SKM-1 (cell line): ENCODE results near the gene CDKL2.

Experiments used
- DNase-seq: peaks from one replicate; lab custom pipeline; 2025; ENCODE audit not compliant: unreplicated experiment; lab: John Stamatoyannopoulos, UW

The CDKL2 gene

GRCh38 chr4:75643651-75644050, 13.3 kb upstream of the CDKL2 start:
- no peak for DNase-seq

- DNase-seq: no peak
Measured at GRCh38 chr4:75639124-75639695, 8.9 kb upstream of the CDKL2 start.

DNA sequence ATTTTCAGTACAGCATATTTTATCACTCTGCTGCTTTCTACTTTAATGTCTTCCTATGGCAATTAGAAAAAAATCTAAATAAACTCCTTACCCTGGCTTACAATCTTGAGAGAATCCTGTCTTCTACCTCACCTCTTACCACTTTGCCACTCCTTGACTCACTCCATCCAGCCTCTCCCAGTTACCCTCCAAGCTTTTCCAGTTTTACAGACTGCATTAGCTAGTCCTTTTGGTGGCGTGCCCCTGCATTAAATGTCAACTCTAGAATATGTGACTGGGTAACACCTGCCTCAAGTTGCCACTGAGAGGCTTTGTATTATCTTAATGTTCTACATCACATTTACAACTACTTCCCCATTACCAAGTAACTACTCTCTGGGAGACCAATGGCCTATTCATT, 7.5 kb upstream of the CDKL2 start:
- DNase-seq: no peak

DNA sequence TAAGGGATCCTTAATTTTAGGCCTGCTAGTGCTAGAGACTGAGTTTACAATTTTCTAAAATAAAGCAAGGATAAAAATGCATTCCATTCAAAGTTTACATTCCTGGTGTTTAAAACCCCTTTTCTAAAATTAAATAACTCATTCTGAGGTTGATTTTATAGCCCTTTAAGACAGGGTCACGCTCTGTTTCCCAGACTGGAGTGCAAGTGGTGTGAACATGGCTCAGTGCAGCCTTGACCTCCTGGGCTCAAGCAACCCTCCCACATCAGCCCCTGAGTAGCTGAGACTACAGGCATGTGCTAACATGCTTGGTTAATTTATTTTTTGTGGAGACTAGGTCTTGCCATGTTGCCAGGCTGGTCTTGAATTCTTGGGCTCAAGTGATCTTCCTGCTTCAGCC, 6.8 kb upstream of the CDKL2 start:
- no peak for DNase-seq

GRCh38 chr4:75634951-75635350, 4.6 kb upstream of the CDKL2 start:
- DNase-seq: no peak

DNA sequence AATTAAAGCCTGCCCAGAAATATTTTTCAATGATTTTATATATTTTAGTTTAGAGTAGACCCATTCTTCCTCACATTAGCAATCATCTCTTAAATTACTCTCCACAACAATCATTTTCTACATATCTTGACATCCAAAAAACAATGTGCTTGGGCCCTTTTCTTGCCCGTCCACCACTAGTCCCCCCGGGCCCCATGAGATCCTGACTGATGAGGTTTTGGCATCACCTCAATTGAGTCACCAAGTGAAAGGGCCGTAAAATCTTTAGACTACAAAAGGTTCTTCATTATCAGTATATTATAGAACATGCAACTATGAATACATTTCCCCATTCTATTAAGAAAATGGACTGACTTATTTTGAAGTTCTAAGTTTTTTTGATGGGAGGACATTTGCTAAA, 4.0 kb upstream of the CDKL2 start:
- DNase-seq: no peak

DNA sequence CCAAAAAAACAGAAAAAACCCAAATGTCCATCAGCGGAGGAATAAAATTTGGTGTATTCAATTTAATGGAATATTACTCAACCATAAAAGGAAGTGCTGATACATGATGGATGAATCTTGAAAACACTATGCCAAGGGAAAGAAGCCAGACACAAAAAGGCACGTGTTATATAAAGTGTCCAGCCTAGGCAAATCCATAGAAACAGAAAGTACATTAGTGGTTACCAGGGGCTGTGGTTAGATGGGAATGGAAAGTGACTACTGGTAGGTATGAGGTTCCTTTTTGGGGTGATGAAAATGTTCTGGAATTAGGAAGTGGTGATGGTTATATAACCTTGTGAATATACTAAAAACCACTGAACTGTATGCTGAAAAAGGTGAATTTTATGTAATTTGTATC, 3.5 kb upstream of the CDKL2 start:
- no peak for DNase-seq

GRCh38 chr4:75630937-75631329, 605 bp upstream of the CDKL2 start:
- no peak for DNase-seq

GRCh38 chr4:75629239-75629638, 1.1 kb downstream of the CDKL2 start:
- no peak for DNase-seq

DNA sequence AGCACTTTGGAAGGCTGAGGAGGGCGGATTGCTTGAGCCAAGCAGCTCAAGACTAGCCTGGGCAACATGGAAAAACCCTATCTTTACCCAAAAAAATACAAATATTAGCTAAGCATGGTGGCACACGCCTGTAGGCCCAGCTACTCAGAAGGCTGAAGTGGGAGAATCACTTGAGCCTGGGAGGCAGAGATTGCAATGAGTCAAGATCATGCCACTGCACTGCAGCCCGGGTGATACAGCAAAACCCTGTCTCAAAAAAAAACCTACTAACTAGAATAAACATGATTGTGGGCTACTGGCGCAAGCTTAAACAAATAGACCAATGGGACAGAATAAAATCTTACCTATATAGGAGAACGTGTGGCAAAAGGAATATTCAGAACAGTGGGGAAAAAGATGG, 7.3 kb downstream of the CDKL2 start:
- no peak for DNase-seq

- DNase-seq: no peak
Measured at GRCh38 chr4:75621715-75622114, 8.6 kb downstream of the CDKL2 start.

DNA sequence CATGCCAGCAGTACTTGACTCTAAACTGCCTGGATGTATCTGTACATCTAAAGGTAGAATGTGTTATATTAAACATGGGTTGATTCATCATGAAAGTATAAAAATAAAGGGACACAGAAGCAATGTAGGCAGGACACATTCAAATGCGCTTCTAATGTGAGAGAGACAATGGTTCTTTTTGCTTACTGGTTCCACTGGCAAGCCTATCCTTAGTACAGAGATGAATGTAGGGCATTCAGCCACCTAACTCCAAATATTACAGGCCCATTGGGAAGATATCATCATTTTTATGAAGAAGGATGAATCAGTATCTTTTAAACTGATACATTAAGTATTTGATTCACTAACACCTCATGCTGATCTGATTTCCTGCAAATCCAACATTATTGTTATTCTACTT, 18.0 kb downstream of the CDKL2 start:
- no peak for DNase-seq

- DNase-seq: no peak
Measured at GRCh38 chr4:75605928-75606327, 24.4 kb downstream of the CDKL2 start.

DNA sequence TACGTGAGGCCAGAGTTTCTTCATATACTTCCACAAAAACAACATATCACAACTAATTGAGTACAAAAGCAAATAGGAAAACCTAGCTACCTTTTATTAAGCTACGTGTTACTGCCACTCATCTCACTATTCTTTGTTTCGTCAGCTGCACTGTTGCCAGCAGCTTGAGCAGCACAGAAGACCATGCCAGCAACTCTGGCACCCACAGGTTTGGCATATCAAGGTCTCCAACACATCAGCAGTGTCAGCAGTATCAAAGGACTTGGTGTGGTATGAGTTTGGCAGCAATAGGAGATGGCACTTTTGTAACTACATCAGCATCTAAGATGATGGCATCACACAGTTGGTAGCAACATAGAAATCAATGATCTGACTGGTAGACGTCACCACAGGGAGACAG, 30.7 kb downstream of the CDKL2 start:
- no peak for DNase-seq

DNA sequence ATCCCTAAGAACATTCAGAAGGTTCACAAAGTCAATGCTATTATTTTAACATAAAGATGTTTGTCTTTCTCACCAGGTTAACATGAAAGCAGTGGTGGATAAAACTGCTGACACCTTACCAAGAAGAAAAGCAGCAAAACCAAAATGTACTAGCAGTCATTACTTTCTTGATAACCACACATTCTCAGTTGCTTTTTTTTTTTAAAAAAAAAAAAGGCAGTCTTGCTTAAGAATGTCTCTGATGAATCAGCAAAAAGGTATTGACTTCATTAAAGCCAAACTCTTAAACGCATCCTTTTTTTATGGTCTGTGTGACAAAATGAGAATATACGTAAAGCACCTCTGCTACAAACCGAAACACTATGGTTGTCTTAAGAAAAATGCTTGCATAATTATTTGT, 31.9 kb downstream of the CDKL2 start:
- DNase-seq: no peak

GRCh38 chr4:75596061-75596460, 34.3 kb downstream of the CDKL2 start:
- DNase-seq: no peak

DNA sequence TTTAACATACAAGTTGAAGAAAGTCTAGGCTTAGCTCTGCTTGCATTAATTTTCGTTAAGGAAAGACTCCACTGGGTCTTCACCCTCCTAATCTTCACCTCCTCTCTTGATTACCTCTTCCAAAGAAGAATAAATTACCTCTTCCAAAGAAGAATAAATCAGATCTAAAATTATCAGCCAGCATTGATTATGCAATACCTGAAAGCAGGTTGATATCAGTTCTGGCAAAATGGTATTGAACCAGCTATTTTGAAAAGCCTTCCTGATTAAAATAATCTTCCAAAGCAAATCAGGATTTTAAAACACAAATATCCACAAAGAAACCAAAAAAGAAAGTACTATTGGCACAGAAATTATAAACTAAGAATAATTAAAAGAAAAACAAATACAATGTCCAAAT, 36.9 kb downstream of the CDKL2 start:
- no peak for DNase-seq

GRCh38 chr4:75584067-75584466, 46.3 kb downstream of the CDKL2 start:
- no peak for DNase-seq

- DNase-seq: no peak
Measured at GRCh38 chr4:75567725-75568124, 62.6 kb downstream of the CDKL2 start.

DNA sequence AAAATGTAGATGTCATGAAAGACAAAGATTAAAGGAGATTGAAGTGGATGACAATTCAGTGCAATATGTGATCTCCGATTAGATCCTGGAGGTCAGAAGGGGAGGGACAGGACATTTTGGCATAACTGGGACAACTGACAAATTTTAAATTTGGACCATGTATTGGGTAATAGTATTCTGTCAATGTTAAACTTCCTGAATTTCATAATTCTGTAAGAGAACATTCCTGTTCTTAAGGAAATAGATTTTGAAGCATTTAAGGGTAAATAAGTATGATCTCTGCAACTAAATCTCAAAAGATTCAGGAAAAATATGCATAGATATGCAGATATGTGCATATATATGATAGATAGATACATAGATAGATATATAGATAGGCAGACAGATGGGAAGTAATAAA, 63.4 kb downstream of the CDKL2 start:
- no peak for DNase-seq

DNA sequence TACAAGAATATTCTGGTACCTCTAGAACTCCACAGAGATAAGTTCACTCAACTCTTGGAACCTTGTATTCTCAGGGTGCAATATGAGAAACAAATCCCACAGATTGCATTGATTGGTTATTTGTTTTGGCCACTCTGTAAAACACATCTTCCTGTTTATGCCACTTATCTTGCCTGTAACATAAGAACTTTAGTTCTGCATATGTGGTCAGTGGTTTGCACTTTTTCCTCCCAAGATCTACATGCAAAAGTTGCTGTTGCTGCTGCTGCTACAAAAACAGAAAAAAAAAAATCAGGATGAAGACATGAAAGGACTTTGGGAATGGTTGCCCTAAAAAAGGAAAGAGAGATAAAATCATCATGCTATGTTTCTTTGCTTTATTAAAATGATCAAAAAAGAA, 64.8 kb downstream of the CDKL2 start:
- DNase-seq: peak; percentile 24

DNA sequence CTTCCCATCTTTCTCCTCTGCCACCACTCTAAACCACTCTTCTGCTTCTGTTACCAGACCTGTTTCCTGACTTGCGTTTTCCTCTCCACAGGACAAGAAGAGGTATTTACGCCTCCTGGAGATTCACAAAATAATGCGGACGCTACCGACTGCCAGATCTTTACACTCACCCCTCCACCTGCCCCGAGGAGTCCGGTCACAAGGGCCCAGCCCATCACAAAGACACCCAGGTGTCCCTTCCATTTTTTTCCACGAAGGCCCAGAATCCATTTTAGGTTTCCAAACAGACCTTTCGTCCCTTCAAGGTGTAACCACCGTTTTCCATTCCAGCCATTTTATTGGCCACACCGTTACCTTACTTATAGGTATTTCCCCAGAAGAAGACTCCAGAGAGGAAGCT, 66.3 kb downstream of the CDKL2 start:
- no peak for DNase-seq

- DNase-seq: no peak
Measured at GRCh38 chr4:75561789-75562188, 68.5 kb downstream of the CDKL2 start.

DNA sequence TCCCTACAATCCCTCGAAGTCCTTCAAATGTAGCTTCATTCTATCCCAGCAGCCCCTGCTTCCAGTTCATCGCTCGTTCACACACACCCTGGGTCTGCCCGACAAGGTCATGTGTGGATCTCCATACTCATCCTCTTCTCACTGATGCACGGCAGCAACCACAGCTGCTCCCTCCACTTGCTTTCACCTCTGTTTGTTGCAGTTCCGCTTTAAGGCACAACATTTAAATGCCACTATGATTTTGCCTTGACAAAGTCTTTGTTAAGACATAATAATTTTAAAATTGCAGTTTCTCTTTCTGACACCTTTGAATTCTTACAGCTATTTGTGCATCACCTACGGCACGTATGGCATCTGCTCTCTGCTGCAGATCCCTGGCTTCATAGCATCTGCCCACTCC, 72.6 kb downstream of the CDKL2 start:
- no peak for DNase-seq
